ENCODE results near the gene CNTNAP2.

Gene CNTNAP2

GRCh38 chr7:146433501-146433900 lies 316.9 kb downstream of the CNTNAP2 start:
- ChIA-PET POLR2A (no interaction called here), CTCF (no interaction called here)
- Histone ChIP-seq H3K27ac (ENCODE audit: extremely low read depth, low read depth, low read length) (no peak overlapping the region), H3K4me3 (ENCODE audit: low read depth, low read length) (no peak overlapping the region), H3K36me3 (ENCODE audit: control insufficient read depth in 2 of 2, insufficient read depth in 1 of 2, low read length in 2 of 2) (no peaks in the 10 kb centered on the region), H3K9me3 (ENCODE audit: control insufficient read depth, insufficient read depth, low read depth, low read length) (no peaks in the 10 kb centered on the region), H3K4me1 (ENCODE audit: control insufficient read depth, insufficient read depth, low read length) (no peaks in the 10 kb centered on the region)
- TF ChIP-seq EGR2 (tag by site-specific recombination; IDR thresholded peaks at IDR 0.05; ENCODE audit: low read depth) (no peak), SP7 (tag by site-specific recombination; IDR thresholded peaks at IDR 0.05) (no peak), ZNF449 (tag by site-specific recombination; IDR thresholded peaks at IDR 0.05) (no peak)

GRCh38 chr7:146443102-146443501 lies 326.5 kb downstream of the CNTNAP2 start:
- Histone ChIP-seq H3K36me3 (ENCODE audit: control insufficient read depth in 2 of 2, insufficient read depth in 1 of 2, low read length in 2 of 2) (no peaks in the 10 kb centered on the region), H3K4me1 (ENCODE audit: control insufficient read depth, insufficient read depth, low read length) (no peaks in the 10 kb centered on the region), H3K27ac (ENCODE audit: extremely low read depth, low read depth, low read length) (no peak overlapping the region), H3K4me3 (ENCODE audit: low read depth, low read length) (no peak overlapping the region), H3K9me3 (ENCODE audit: control insufficient read depth, insufficient read depth, low read depth, low read length) (no peaks in the 10 kb centered on the region)
- ChIA-PET POLR2A (no interaction called here), CTCF (no interaction called here)
- TF ChIP-seq SCRT1 (tag by site-specific recombination; IDR thresholded peaks at IDR 0.05; ENCODE audit: borderline replicate concordance), result no peak
- no peak for TF ChIP-seq ZSCAN16 (tag by site-specific recombination; IDR thresholded peaks at IDR 0.05)
- no peak for TF ChIP-seq ZNF48 (tag by site-specific recombination; IDR thresholded peaks at IDR 0.05)
- TF ChIP-seq ZNF416 (tag by site-specific recombination; IDR thresholded peaks at IDR 0.05), result no peak
- TF ChIP-seq ZNF549 (tag by site-specific recombination; IDR thresholded peaks at IDR 0.05), result no peak
- TF ChIP-seq ZNF623 (tag by site-specific recombination; IDR thresholded peaks at IDR 0.05), result 0 out of 2 replicates have a peak, but pooled peaks have one; percentile 21
- no peak for TF ChIP-seq FEZF1 (tag by site-specific recombination; IDR thresholded peaks at IDR 0.05)
- no peak for TF ChIP-seq REST (tag by site-specific recombination; IDR thresholded peaks at IDR 0.05)
- TF ChIP-seq ZNF184 (tag by site-specific recombination; IDR thresholded peaks at IDR 0.05), result no peak
- no peak for TF ChIP-seq ZNF776 (tag by site-specific recombination; IDR thresholded peaks at IDR 0.05; ENCODE audit: borderline replicate concordance)
- TF ChIP-seq ZNF140 (tag by site-specific recombination; IDR thresholded peaks at IDR 0.05), result no peak
- no peak for TF ChIP-seq ZNF138 (tag by site-specific recombination; IDR thresholded peaks at IDR 0.05; ENCODE audit: borderline replicate concordance)
- no peak for TF ChIP-seq ZNF704 (tag by site-specific recombination; IDR thresholded peaks at IDR 0.05)
- TF ChIP-seq PBX3 (CRISPR knock-in tag; IDR thresholded peaks at IDR 0.05), result no peak
- no peak for TF ChIP-seq YY2 (tag by site-specific recombination; IDR thresholded peaks at IDR 0.05)
- peak; percentile 36 for TF ChIP-seq ZBTB11 (tag by site-specific recombination; conservative IDR thresholded peaks at IDR 0.05; ENCODE audit: low read depth)
- TF ChIP-seq ZNF555 (tag by site-specific recombination; conservative IDR thresholded peaks at IDR 0.05), result peak; percentile 29; the same call in 1 of the 2 replicates
- TF ChIP-seq ZNF175 (tag by site-specific recombination; IDR thresholded peaks at IDR 0.05), result no peak
- TF ChIP-seq CTCF (tag by site-specific recombination; IDR thresholded peaks at IDR 0.05), result no peak
- TF ChIP-seq GLIS1 (tag by site-specific recombination; IDR thresholded peaks at IDR 0.05), result no peak
